ENCODE results near the gene LIG3. TPM values are rescaled to one million over a fixed set of nuclear protein-coding genes. Genes with fewer than 3 reads are reported as not detected.

LIG3 gene
- total RNA-seq, 4 donors from 2014 or later, result 25.0 to 36.3 (median 29.9) TPM

GRCh38 chr17:35019386-35020179 is 39.3 kb downstream of the LIG3 start:
- no peaks in the 10 kb centered on the region for H3K27me3 ChIP-seq
- TF ChIP-seq POLR2A (IDR thresholded peaks at IDR 0.05), result no peak
- no peak for TF ChIP-seq CTCF (IDR thresholded peaks at IDR 0.05)
- no peak for TF ChIP-seq EP300 (IDR thresholded peaks at IDR 0.05)
- TF ChIP-seq POLR2AphosphoS5 (IDR thresholded peaks at IDR 0.05), result no peak
- H3K4me1 ChIP-seq, result peaks cover 0 to 27% (median 11%) of the 10 kb centered on the region in 3 donors
- no peaks in the 10 kb centered on the region for H3K9me3 ChIP-seq
- no peak overlapping the region for H3K4me3 ChIP-seq
- H3K36me3 ChIP-seq, result peaks cover 2 to 64% of the 10 kb centered on the region in 2 donors
- ATAC-seq, result no peak
- no peak overlapping the region for H3K27ac ChIP-seq
- 94% methylated on average over 5 of the region's 6 CpGs; no CpG with 5 or more reads in 1 of the 2 donors for WGBS, 2 donors (ENCODE audit: low coverage in 1 of 2)

- no peaks in the 10 kb centered on the region for H3K9me3 ChIP-seq
- 83 to 89% methylated on average over 5 to 11 of the region's 11 CpGs for WGBS, 2 donors (ENCODE audit: low coverage in 1 of 2)
- peaks cover 0 to 63% of the 10 kb centered on the region in 2 donors for H3K36me3 ChIP-seq
- peak overlapping the region; percentile 53 to 85 (median 76) for H3K27ac ChIP-seq
- peaks cover 0 to 27% (median 11%) of the 10 kb centered on the region in 3 donors for H3K4me1 ChIP-seq
- no peak overlapping the region for H3K4me3 ChIP-seq
- no peaks in the 10 kb centered on the region for H3K27me3 ChIP-seq
- TF ChIP-seq CTCF (IDR thresholded peaks at IDR 0.05) (no peak), EP300 (IDR thresholded peaks at IDR 0.05) (no peak), POLR2AphosphoS5 (IDR thresholded peaks at IDR 0.05) (no peak), POLR2A (IDR thresholded peaks at IDR 0.05) (no peak)
- no peak for ATAC-seq
These were observed 41.4 kb downstream of the LIG3 start for GRCh38 chr17:35021520-35022380.

GRCh38 chr17:35022536-35023063 is 42.3 kb downstream of the LIG3 start:
- Histone ChIP-seq H3K36me3 (peaks cover 0 to 54% of the 10 kb centered on the region in 2 donors), H3K4me1 (peaks cover 0 to 27% (median 11%) of the 10 kb centered on the region in 3 donors), H3K9me3 (no peaks in the 10 kb centered on the region), H3K4me3 (no peak overlapping the region), H3K27ac (peak overlapping the region; percentile 53 to 85 (median 76)), H3K27me3 (no peaks in the 10 kb centered on the region)
- peak; percentile 95 for TF ChIP-seq POLR2AphosphoS5 (IDR thresholded peaks at IDR 0.05)
- peak in 3 of 4 experiments; percentile 19 to 57 (median 27) for TF ChIP-seq CTCF (IDR thresholded peaks at IDR 0.05)
- no peak for TF ChIP-seq EP300 (IDR thresholded peaks at IDR 0.05)
- WGBS, 2 donors (ENCODE audit: low coverage in 1 of 2), result 35 to 42% methylated on average over 2 of the region's 8 CpGs
- peak; percentile 94 for ATAC-seq

GRCh38 chr17:35023538-35023937 is 43.2 kb downstream of the LIG3 start:
- ATAC-seq, result no peak
- TF ChIP-seq EP300 (IDR thresholded peaks at IDR 0.05), result no peak
- TF ChIP-seq POLR2A (IDR thresholded peaks at IDR 0.05), result no peak
- TF ChIP-seq POLR2AphosphoS5 (IDR thresholded peaks at IDR 0.05), result no peak
- no peak for TF ChIP-seq CTCF (IDR thresholded peaks at IDR 0.05)
- no peaks in the 10 kb centered on the region for H3K27me3 ChIP-seq
- no peak overlapping the region for H3K4me3 ChIP-seq
- peak overlapping the region; percentile 53 to 85 (median 76) for H3K27ac ChIP-seq
- H3K4me1 ChIP-seq, result peaks cover 0 to 27% (median 11%) of the 10 kb centered on the region in 3 donors
- peaks cover 0 to 47% of the 10 kb centered on the region in 2 donors for H3K36me3 ChIP-seq
- H3K9me3 ChIP-seq, result no peaks in the 10 kb centered on the region
- 100% methylated on average over 1 to 2 of the region's 3 CpGs for WGBS, 2 donors (ENCODE audit: low coverage in 1 of 2)

Data from gastroesophageal sphincter (tissue), 4 donors.